ENCODE measurements around the gene CNOT1.

DNA sequence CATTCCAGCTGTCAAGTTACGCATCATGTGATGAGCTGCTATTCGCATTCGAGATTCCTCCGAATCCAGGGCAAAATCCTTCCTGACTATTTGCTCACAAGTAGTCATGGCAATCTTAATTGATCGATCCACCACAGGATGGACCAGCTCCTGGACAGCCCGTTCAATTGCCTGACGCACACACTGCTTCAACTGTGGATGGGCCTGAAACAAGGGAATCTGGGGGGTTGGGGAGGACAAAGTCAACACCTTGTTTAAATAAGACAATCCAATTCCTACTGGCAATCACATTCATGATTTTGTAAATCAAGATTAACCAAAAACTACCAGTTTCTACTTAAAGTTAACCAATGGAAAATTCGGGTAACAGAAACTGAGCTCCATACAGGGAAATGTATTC lies 85.9 kb downstream of the CNOT1 start:
- no peak for TF ChIP-seq POLR2A (IDR thresholded peaks at IDR 0.05)
- TF ChIP-seq, protein P1, sequence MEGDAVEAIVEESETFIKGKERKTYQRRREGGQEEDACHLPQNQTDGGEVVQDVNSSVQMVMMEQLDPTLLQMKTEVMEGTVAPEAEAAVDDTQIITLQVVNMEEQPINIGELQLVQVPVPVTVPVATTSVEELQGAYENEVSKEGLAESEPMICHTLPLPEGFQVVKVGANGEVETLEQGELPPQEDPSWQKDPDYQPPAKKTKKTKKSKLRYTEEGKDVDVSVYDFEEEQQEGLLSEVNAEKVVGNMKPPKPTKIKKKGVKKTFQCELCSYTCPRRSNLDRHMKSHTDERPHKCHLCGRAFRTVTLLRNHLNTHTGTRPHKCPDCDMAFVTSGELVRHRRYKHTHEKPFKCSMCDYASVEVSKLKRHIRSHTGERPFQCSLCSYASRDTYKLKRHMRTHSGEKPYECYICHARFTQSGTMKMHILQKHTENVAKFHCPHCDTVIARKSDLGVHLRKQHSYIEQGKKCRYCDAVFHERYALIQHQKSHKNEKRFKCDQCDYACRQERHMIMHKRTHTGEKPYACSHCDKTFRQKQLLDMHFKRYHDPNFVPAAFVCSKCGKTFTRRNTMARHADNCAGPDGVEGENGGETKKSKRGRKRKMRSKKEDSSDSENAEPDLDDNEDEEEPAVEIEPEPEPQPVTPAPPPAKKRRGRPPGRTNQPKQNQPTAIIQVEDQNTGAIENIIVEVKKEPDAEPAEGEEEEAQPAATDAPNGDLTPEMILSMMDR (IDR thresholded peaks at IDR 0.05) = no peak

All from testis (tissue), 2 donors.